GM18867 (cell line): ENCODE results near the gene FNBP1.

Experiments
- ATAC-seq: cut with Tn5 transposase; IDR thresholded peaks from one replicate; pipeline ENCODE4 v1.9.1; 2021; ENCODE audit warnings: mild to moderate bottlenecking, moderate library complexity; ENCODE audit not compliant: unreplicated experiment

FNBP1 gene

GRCh38 chr9:129863059-129863690, 179.8 kb downstream of the FNBP1 start:
- ATAC-seq = no peak

GRCh38 chr9:129861447-129861827, 181.6 kb downstream of the FNBP1 start:
- no peak for ATAC-seq

- no peak for ATAC-seq
Observed at GRCh38 chr9:129860653-129861446, 182.1 kb downstream of the FNBP1 start.

- ATAC-seq = no peak
Observed at GRCh38 chr9:129858167-129858962, 184.6 kb downstream of the FNBP1 start.

- no peak for ATAC-seq
Observed at GRCh38 chr9:129857207-129857606, 185.8 kb downstream of the FNBP1 start.

GRCh38 chr9:129854588-129855110, 188.3 kb downstream of the FNBP1 start:
- ATAC-seq = no peak

- ATAC-seq = no peak
Observed at GRCh38 chr9:129853614-129854013, 189.4 kb downstream of the FNBP1 start.

- no peak for ATAC-seq
Observed at GRCh38 chr9:129852579-129852978, 190.4 kb downstream of the FNBP1 start.

GRCh38 chr9:129851821-129852220, 191.2 kb downstream of the FNBP1 start:
- ATAC-seq = no peak

- ATAC-seq = no peak
Observed at GRCh38 chr9:129850821-129851550, 192.0 kb downstream of the FNBP1 start.

GRCh38 chr9:129849901-129850300, 193.1 kb downstream of the FNBP1 start:
- no peak for ATAC-seq

GRCh38 chr9:129848712-129849441, 194.1 kb downstream of the FNBP1 start:
- no peak for ATAC-seq

- no peak for ATAC-seq
Observed at GRCh38 chr9:129845373-129845772, 197.6 kb downstream of the FNBP1 start.

GRCh38 chr9:129841071-129841470, 201.9 kb downstream of the FNBP1 start:
- no peak for ATAC-seq

- no peak for ATAC-seq
Observed at GRCh38 chr9:129840034-129840433, 203.0 kb downstream of the FNBP1 start.

- ATAC-seq = no peak
Observed at GRCh38 chr9:129839324-129840023, 203.5 kb downstream of the FNBP1 start.

GRCh38 chr9:129838707-129839259, 204.2 kb downstream of the FNBP1 start:
- no peak for ATAC-seq
